ENCODE data around the gene SFRP5.

The SFRP5 gene

GRCh38 chr10:97784200-97784810 is 12.5 kb upstream of the SFRP5 start:
- DNase-seq: no peak
- Histone ChIP-seq H3K4ac (ENCODE audit: low read depth, low read length) (no peak overlapping the region), H3K4me2 (ENCODE audit: low read length) (no peak overlapping the region), H3K4me3 (ENCODE audit: low read length) (no peak overlapping the region), H3K27ac (ENCODE audit: low read depth, low read length) (no peak overlapping the region), H3K9ac (ENCODE audit: low read length) (no peak overlapping the region), H3K27me3 (ENCODE audit: insufficient read depth, low read length, poor library complexity) (no peaks in the 10 kb centered on the region), H3K23ac (ENCODE audit: low read length) (no peak overlapping the region), H3K18ac (ENCODE audit: low read length) (no peak overlapping the region), H3K79me1 (ENCODE audit: low read length) (no peaks in the 10 kb centered on the region), H3K79me2 (ENCODE audit: control insufficient read depth, insufficient read depth, low read length) (no peaks in the 10 kb centered on the region), H2AK5ac (ENCODE audit: low read length) (no peak overlapping the region), H3K36me3 (ENCODE audit: control insufficient read depth, insufficient read depth, low read length) (no peaks in the 10 kb centered on the region), H2BK120ac (ENCODE audit: low read depth, low read length) (no peak overlapping the region), H4K5ac (ENCODE audit: low read length) (no peak overlapping the region), H3K4me1 (ENCODE audit: control insufficient read depth, low read depth, low read length) (peaks cover 10% of the 10 kb centered on the region), H2BK15ac (replicated peaks; ENCODE audit: low read depth) (no peak overlapping the region), H3K56ac (ENCODE audit: low read length) (no peak overlapping the region), H2BK5ac (ENCODE audit: low read length) (no peak overlapping the region), H4K8ac (ENCODE audit: low read depth, low read length) (no peak overlapping the region)
- WGBS (ENCODE audit: extremely low coverage, insufficient coverage, low lambda C conversion rate): no CpG with 5 or more reads among the region's 9 CpGs

- H3K79me1 ChIP-seq (ENCODE audit: low read length): no peaks in the 10 kb centered on the region
- H4K8ac ChIP-seq (ENCODE audit: low read depth, low read length): no peak overlapping the region
- H3K27ac ChIP-seq (ENCODE audit: low read depth, low read length): no peak overlapping the region
- H3K27me3 ChIP-seq (ENCODE audit: insufficient read depth, low read length, poor library complexity): no peaks in the 10 kb centered on the region
- no peak overlapping the region for H2BK5ac ChIP-seq (ENCODE audit: low read length)
- no peaks in the 10 kb centered on the region for H3K36me3 ChIP-seq (ENCODE audit: control insufficient read depth, insufficient read depth, low read length)
- H3K4me1 ChIP-seq (ENCODE audit: control insufficient read depth, low read depth, low read length): peaks cover 8% of the 10 kb centered on the region
- WGBS (ENCODE audit: extremely low coverage, insufficient coverage, low lambda C conversion rate): no CpG with 5 or more reads among the region's 11 CpGs
- H3K4ac ChIP-seq (ENCODE audit: low read depth, low read length): no peak overlapping the region
- H3K56ac ChIP-seq (ENCODE audit: low read length): no peak overlapping the region
- no peak overlapping the region for H2AK5ac ChIP-seq (ENCODE audit: low read length)
- no peak overlapping the region for H3K18ac ChIP-seq (ENCODE audit: low read length)
- H3K4me3 ChIP-seq (ENCODE audit: low read length): no peak overlapping the region
- H2BK120ac ChIP-seq (ENCODE audit: low read depth, low read length): no peak overlapping the region
- no peak overlapping the region for H2BK15ac ChIP-seq (replicated peaks; ENCODE audit: low read depth)
- H3K4me2 ChIP-seq (ENCODE audit: low read length): no peak overlapping the region
- no peak overlapping the region for H3K23ac ChIP-seq (ENCODE audit: low read length)
- H4K5ac ChIP-seq (ENCODE audit: low read length): no peak overlapping the region
- no peak for DNase-seq
- no peak overlapping the region for H3K9ac ChIP-seq (ENCODE audit: low read length)
- no peaks in the 10 kb centered on the region for H3K79me2 ChIP-seq (ENCODE audit: control insufficient read depth, insufficient read depth, low read length)
Observed at GRCh38 chr10:97782455-97783228, 10.8 kb upstream of the SFRP5 start.

- WGBS (ENCODE audit: extremely low coverage, insufficient coverage, low lambda C conversion rate): no CpG with 5 or more reads among the region's 14 CpGs
- Histone ChIP-seq H3K18ac (ENCODE audit: low read length) (peak overlapping the region; percentile 7), H2AK5ac (ENCODE audit: low read length) (no peak overlapping the region), H3K27me3 (ENCODE audit: insufficient read depth, low read length, poor library complexity) (no peaks in the 10 kb centered on the region), H3K23ac (ENCODE audit: low read length) (no peak overlapping the region), H3K4me3 (ENCODE audit: low read length) (no peak overlapping the region), H3K36me3 (ENCODE audit: control insufficient read depth, insufficient read depth, low read length) (no peaks in the 10 kb centered on the region), H3K4ac (ENCODE audit: low read depth, low read length) (no peak overlapping the region), H3K4me2 (ENCODE audit: low read length) (no peak overlapping the region), H3K79me1 (ENCODE audit: low read length) (no peaks in the 10 kb centered on the region), H3K79me2 (ENCODE audit: control insufficient read depth, insufficient read depth, low read length) (no peaks in the 10 kb centered on the region), H2BK120ac (ENCODE audit: low read depth, low read length) (no peak overlapping the region), H2BK15ac (replicated peaks; ENCODE audit: low read depth) (no peak overlapping the region), H3K4me1 (ENCODE audit: control insufficient read depth, low read depth, low read length) (peaks cover 8% of the 10 kb centered on the region), H3K27ac (ENCODE audit: low read depth, low read length) (no peak overlapping the region), H3K56ac (ENCODE audit: low read length) (peak overlapping the region; percentile 46), H4K8ac (ENCODE audit: low read depth, low read length) (no peak overlapping the region), H3K9ac (ENCODE audit: low read length) (no peak overlapping the region), H4K5ac (ENCODE audit: low read length) (no peak overlapping the region), H2BK5ac (ENCODE audit: low read length) (no peak overlapping the region)
- DNase-seq: no peak
Observed at GRCh38 chr10:97781618-97782331, 10.0 kb upstream of the SFRP5 start.

GRCh38 chr10:97780841-97781617 is 9.2 kb upstream of the SFRP5 start:
- H3K79me1 ChIP-seq (ENCODE audit: low read length): no peaks in the 10 kb centered on the region
- H3K18ac ChIP-seq (ENCODE audit: low read length): no peak overlapping the region
- peak overlapping the region; percentile 6 for H3K56ac ChIP-seq (ENCODE audit: low read length)
- no peak overlapping the region for H2AK5ac ChIP-seq (ENCODE audit: low read length)
- H3K4me2 ChIP-seq (ENCODE audit: low read length): no peak overlapping the region
- no peak overlapping the region for H2BK5ac ChIP-seq (ENCODE audit: low read length)
- no peaks in the 10 kb centered on the region for H3K36me3 ChIP-seq (ENCODE audit: control insufficient read depth, insufficient read depth, low read length)
- DNase-seq: no peak
- H3K9ac ChIP-seq (ENCODE audit: low read length): no peak overlapping the region
- no peak overlapping the region for H3K23ac ChIP-seq (ENCODE audit: low read length)
- H4K5ac ChIP-seq (ENCODE audit: low read length): no peak overlapping the region
- H3K27me3 ChIP-seq (ENCODE audit: insufficient read depth, low read length, poor library complexity): no peaks in the 10 kb centered on the region
- no peak overlapping the region for H3K27ac ChIP-seq (ENCODE audit: low read depth, low read length)
- H3K79me2 ChIP-seq (ENCODE audit: control insufficient read depth, insufficient read depth, low read length): no peaks in the 10 kb centered on the region
- H2BK15ac ChIP-seq (replicated peaks; ENCODE audit: low read depth): no peak overlapping the region
- H3K4me3 ChIP-seq (ENCODE audit: low read length): no peak overlapping the region
- H2BK120ac ChIP-seq (ENCODE audit: low read depth, low read length): no peak overlapping the region
- H3K4ac ChIP-seq (ENCODE audit: low read depth, low read length): no peak overlapping the region
- no CpG with 5 or more reads among the region's 7 CpGs for WGBS (ENCODE audit: extremely low coverage, insufficient coverage, low lambda C conversion rate)
- H3K4me1 ChIP-seq (ENCODE audit: control insufficient read depth, low read depth, low read length): peaks cover 8% of the 10 kb centered on the region
- H4K8ac ChIP-seq (ENCODE audit: low read depth, low read length): no peak overlapping the region

- Histone ChIP-seq H3K79me1 (ENCODE audit: low read length) (no peaks in the 10 kb centered on the region), H2AK5ac (ENCODE audit: low read length) (no peak overlapping the region), H3K4me3 (ENCODE audit: low read length) (no peak overlapping the region), H3K23ac (ENCODE audit: low read length) (no peak overlapping the region), H3K4me1 (ENCODE audit: control insufficient read depth, low read depth, low read length) (peaks cover 8% of the 10 kb centered on the region), H3K18ac (ENCODE audit: low read length) (no peak overlapping the region), H2BK15ac (replicated peaks; ENCODE audit: low read depth) (no peak overlapping the region), H3K27me3 (ENCODE audit: insufficient read depth, low read length, poor library complexity) (no peaks in the 10 kb centered on the region), H3K79me2 (ENCODE audit: control insufficient read depth, insufficient read depth, low read length) (no peaks in the 10 kb centered on the region), H4K8ac (ENCODE audit: low read depth, low read length) (no peak overlapping the region), H3K4me2 (ENCODE audit: low read length) (no peak overlapping the region), H3K4ac (ENCODE audit: low read depth, low read length) (no peak overlapping the region), H4K5ac (ENCODE audit: low read length) (no peak overlapping the region), H3K56ac (ENCODE audit: low read length) (no peak overlapping the region), H2BK120ac (ENCODE audit: low read depth, low read length) (no peak overlapping the region), H3K27ac (ENCODE audit: low read depth, low read length) (no peak overlapping the region), H2BK5ac (ENCODE audit: low read length) (no peak overlapping the region), H3K36me3 (ENCODE audit: control insufficient read depth, insufficient read depth, low read length) (no peaks in the 10 kb centered on the region), H3K9ac (ENCODE audit: low read length) (no peak overlapping the region)
- DNase-seq: no peak
- WGBS (ENCODE audit: extremely low coverage, insufficient coverage, low lambda C conversion rate): no CpG with 5 or more reads among the region's 3 CpGs
Observed at GRCh38 chr10:97779975-97780374, 8.2 kb upstream of the SFRP5 start.
